GM13976 (cell line): Measurements from ENCODE around the gene FOXP1.

ENCODE experiments used
- DNase-seq: peaks from one replicate; pipeline ENCODE4 v3.0.0; 2012; ENCODE audit warnings: low spot score
- in situ Hi-C: fragments of 300-500 bp; cut with MboI; formaldehyde crosslinking; loops from one replicate; pipeline ENCODE4 v1.12.0; 2022; ENCODE audit warnings: low sequenced_read_pairs, mixed read lengths, inconsistent platforms; ENCODE audit not compliant: unreplicated experiment
- TF ChIP-seq, protein P1 (sequence below): IDR thresholded peaks from 2 replicates; pipeline ENCODE4 v1.5.1; 2012; ENCODE audit warnings: borderline replicate concordance, mild to moderate bottlenecking; ENCODE audit not compliant: insufficient read depth; ENCODE audit errors: extremely low read depth, missing control alignments, control extremely low read depth

FOXP1 gene

DNA sequence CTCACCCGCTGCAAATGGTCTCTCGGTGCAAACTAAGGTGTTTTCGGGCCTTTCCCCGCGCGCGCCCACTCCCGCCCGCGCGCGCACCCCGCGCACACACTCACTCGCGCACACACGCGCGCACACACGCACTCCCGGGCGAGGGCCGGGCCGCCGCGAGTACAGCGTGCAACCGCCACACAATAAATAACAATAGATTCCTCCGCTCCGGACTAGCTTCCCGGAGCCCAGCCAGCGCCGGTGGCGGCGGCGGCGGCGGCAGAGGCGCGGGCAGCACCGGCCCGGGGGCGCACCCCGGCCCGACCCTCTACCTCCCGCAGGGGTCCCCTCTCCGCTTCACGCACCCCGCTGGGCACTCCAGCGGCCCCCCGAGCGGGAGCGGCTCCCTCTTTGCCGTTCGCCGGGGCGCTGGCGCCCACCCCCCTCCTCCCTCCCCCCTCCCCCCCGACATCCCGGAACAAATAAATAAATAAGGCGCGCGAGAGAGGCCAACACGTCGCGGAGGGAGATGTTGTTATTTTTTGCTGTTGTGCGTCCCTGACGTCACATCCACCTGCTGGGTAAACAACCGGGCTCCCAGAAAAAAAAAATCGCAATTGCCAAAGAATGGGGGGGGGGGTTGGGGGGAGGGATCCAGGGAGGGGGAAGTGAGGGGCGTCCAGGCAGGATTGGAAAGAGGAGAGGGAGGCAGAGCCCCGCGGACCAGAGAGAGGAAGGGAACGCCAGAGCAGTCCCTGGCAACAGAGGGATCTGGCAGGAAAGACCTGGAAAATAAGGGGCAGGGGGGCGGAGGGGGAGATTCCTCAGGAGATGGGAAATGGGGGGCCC lies at the start of gene FOXP1:
Gene FOXP1, minus strand, starts transcription at position 163 of the 828 bp plus-strand sequence. CDS start 385,347 bp downstream, outside the sequence.
- DNase-seq: peak; percentile 45
- in situ Hi-C loops: no loop called here
- TF ChIP-seq, protein P1, sequence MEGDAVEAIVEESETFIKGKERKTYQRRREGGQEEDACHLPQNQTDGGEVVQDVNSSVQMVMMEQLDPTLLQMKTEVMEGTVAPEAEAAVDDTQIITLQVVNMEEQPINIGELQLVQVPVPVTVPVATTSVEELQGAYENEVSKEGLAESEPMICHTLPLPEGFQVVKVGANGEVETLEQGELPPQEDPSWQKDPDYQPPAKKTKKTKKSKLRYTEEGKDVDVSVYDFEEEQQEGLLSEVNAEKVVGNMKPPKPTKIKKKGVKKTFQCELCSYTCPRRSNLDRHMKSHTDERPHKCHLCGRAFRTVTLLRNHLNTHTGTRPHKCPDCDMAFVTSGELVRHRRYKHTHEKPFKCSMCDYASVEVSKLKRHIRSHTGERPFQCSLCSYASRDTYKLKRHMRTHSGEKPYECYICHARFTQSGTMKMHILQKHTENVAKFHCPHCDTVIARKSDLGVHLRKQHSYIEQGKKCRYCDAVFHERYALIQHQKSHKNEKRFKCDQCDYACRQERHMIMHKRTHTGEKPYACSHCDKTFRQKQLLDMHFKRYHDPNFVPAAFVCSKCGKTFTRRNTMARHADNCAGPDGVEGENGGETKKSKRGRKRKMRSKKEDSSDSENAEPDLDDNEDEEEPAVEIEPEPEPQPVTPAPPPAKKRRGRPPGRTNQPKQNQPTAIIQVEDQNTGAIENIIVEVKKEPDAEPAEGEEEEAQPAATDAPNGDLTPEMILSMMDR: no peak

DNA sequence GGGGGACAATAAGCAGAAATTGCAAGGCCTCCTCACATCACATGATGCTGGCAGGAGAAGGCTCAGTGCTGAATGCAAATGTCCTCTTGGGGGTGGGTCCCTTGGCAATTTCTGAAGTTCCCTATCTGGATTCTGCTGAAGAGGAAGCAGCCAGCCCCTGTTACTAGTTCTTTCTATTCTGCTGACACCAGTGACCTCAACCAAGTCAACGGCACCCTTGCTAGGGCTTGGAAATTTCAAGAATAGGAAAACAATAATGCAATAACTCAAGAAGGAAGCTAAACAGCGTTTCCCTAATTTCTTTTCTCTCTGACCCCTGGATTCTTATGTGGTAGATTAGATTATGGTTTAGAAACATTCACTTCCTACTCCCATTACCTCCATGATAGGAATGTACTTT lies 46.2 kb upstream of the FOXP1 start:
- in situ Hi-C loops: no loop called here
- TF ChIP-seq, protein P1: no peak
- DNase-seq: no peak

GRCh38 chr3:71629289-71629688 lies 45.8 kb upstream of the FOXP1 start:
- TF ChIP-seq, protein P1: no peak
- in situ Hi-C loops: no loop called here
- no peak for DNase-seq

DNA sequence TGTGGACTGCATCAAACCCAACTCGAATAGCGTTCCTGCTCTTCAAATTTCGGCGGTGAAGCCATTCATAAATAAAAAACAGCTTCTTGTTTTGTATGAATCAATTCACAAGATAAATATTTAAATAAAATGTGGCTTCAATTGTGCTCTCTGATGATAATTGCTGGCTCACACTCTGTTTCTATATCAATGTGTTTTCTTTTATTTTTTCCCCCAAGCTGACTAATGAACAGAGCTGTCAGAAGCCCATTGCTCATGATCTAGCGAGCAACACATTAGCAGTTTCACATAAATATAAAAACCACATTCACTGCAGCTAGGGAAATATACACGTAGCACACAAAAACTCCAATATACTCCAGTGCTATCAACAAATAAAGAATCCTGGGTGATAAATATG lies 45.0 kb upstream of the FOXP1 start:
- in situ Hi-C loops: no loop called here
- TF ChIP-seq, protein P1: no peak
- no peak for DNase-seq

DNA sequence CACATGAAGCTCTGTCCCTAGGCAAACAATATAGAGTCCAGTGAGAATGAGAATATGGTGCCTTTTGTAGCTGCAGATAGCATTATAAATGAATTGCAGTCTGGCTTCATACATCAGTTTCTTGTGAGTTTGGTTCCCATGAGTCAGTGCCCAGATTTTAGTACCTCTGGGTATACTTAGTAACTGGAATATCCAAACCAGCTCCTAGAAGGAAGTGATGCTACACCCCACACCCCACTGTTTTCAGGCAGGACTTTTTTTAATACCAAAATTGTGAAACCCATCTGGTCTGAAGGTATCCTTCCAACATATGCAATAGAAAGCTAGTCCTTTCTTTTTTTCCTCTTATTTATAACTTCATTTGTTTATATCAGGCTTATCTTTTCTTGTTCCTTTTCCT lies 42.1 kb upstream of the FOXP1 start:
- in situ Hi-C loops: no loop called here
- no peak for DNase-seq
- TF ChIP-seq, protein P1: no peak

- no peak for DNase-seq
- TF ChIP-seq, protein P1: no peak
- in situ Hi-C loops: no loop called here
Observed at GRCh38 chr3:71621825-71622537, 38.5 kb upstream of the FOXP1 start.
